Natural killer cell (primary cell): ENCODE results near the gene HHAT. TPM values are rescaled to one million over a fixed set of nuclear protein-coding genes. Genes with fewer than 3 reads are reported as not detected.

Experiments
- ATAC-seq, 3 donors: fragments of 150-1000 bp in 2 of 3; fragments of 200-7000 bp in 1 of 3; cut with Tn5 transposase; 1 replicate in 1 of 3; 2 replicates in 2 of 3; pipeline ENCODE4 v1.10.0; 2021; ENCODE audit warnings: mild to moderate bottlenecking in 2 of 3, moderate library complexity in 2 of 3
- DNase-seq, 2 donors: peaks; one replicate each; pipeline versions ENCODE4 v3.0.0 to v3.0.0-alpha.2; 2013 to 2021; ENCODE audit warnings: mixed read lengths in 1 of 2
- H3K27ac ChIP-seq: one replicate; pipeline ENCODE4 v1.5.1; 2013; ENCODE audit warnings: mild to moderate bottlenecking, low read length
- H3K27me3 ChIP-seq: one replicate; pipeline ENCODE4 v1.6.1; 2013; ENCODE audit warnings: low read length; ENCODE audit not compliant: control insufficient read depth, insufficient read depth
- H3K36me3 ChIP-seq: one replicate; pipeline ENCODE4 v1.6.1; 2013; ENCODE audit warnings: low read length; ENCODE audit not compliant: control insufficient read depth, insufficient read depth
- H3K4me1 ChIP-seq: one replicate; pipeline ENCODE4 v1.6.1; 2013; ENCODE audit warnings: low read length; ENCODE audit not compliant: control insufficient read depth, insufficient read depth
- H3K4me3 ChIP-seq: one replicate; pipeline ENCODE4 v1.5.1; 2013; ENCODE audit warnings: low read length
- H3K9me3 ChIP-seq: one replicate; pipeline ENCODE4 v1.6.1; 2013; ENCODE audit warnings: low read length; ENCODE audit not compliant: control insufficient read depth, insufficient read depth
- H3K27ac Mint-ChIP-seq, 2 donors: one replicate each; pipeline ENCODE4 v1.8.0; 2022; ENCODE audit warnings: mild to moderate bottlenecking in 2 of 2, mixed read lengths in 2 of 2, moderate library complexity in 1 of 2
- H3K27me3 Mint-ChIP-seq, 2 donors: one replicate each; pipeline ENCODE4 v1.8.0; 2022; ENCODE audit warnings: low read depth in 2 of 2, mixed read lengths in 2 of 2
- H3K36me3 Mint-ChIP-seq: one replicate; pipeline ENCODE4 v1.8.0; 2022; ENCODE audit warnings: mixed read lengths
- H3K4me1 Mint-ChIP-seq, 2 donors: one replicate each; pipeline ENCODE4 v1.8.0; 2022; ENCODE audit warnings: mixed read lengths in 2 of 2
- H3K4me3 Mint-ChIP-seq: one replicate; pipeline ENCODE4 v1.8.0; 2022; ENCODE audit warnings: mild to moderate bottlenecking, moderate library complexity, mixed read lengths
- H3K9me3 Mint-ChIP-seq, 2 donors: one replicate each; pipeline ENCODE4 v1.8.0; 2022; ENCODE audit warnings: mixed read lengths in 2 of 2
- whole genome bisulfite sequencing: methylation state at CpG from one replicate; pipeline ENCODE4 v1.1.7; 2013; ENCODE audit warnings: missing lambda C conversion rate; ENCODE audit not compliant: insufficient coverage; 5-methylcytosine and 5-hydroxymethylcytosine counted together
- intact Hi-C: fragments of 100-400 bp; cut with micrococcal nuclease; formaldehyde crosslinking; loops from one replicate; pipeline ENCODE4 v1.14.2; 2022
- total RNA-seq, 4 donors: library from RNA; stranded (reverse); fragments of 120-200 nt in 1 of 4; gene quantifications; one replicate each; pipeline versions ENCODE4 v1.2.3 to v1.2.4, GENCODE V29; 2013 to 2022
- TF ChIP-seq, protein P1 (sequence below): fragments of 200-600 bp; IDR thresholded peaks from one replicate; pipeline ENCODE4 v1.8.0; 2022; ENCODE audit warnings: antibody characterized with exemption

Gene HHAT
- total RNA-seq, 3 donors from 2014 or later (not counting 1 experiment from before 2014, with no cell fraction given) = 0.79 to 1.1 (median 0.82) TPM

DNA sequence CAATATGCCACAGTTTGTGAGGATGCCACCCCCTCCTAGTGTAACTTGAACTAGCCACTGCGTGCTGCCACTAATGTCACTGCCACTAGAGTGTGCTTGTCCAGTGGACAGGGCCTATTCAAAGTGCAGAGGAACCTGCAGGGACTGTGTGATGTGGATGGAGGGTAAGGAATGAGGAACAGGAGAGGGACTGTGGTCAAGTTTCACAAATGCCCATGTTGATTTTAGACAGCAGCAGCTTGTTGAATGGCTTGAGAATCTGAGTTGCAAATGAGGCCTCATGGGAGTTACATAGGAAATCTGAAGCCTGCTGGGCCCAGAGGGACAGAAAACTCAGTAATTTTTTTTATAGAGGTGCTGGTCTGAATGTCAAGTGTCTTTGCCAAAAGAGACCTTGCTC is 112.3 kb downstream of the HHAT start:
- H3K9me3 ChIP-seq = no peaks in the 10 kb centered on the region
- Mint-ChIP-seq H3K36me3 (no peaks in the 10 kb centered on the region), H3K9me3 (no peaks in the 10 kb centered on the region), H3K27me3 (no peaks in the 10 kb centered on the region), H3K27ac (no peak overlapping the region), H3K4me1 (no peaks in the 10 kb centered on the region), H3K4me3 (no peak overlapping the region)
- intact Hi-C loops = no loop called here
- ATAC-seq (no peak), DNase-seq (no peak)
- TF ChIP-seq, protein P1, sequence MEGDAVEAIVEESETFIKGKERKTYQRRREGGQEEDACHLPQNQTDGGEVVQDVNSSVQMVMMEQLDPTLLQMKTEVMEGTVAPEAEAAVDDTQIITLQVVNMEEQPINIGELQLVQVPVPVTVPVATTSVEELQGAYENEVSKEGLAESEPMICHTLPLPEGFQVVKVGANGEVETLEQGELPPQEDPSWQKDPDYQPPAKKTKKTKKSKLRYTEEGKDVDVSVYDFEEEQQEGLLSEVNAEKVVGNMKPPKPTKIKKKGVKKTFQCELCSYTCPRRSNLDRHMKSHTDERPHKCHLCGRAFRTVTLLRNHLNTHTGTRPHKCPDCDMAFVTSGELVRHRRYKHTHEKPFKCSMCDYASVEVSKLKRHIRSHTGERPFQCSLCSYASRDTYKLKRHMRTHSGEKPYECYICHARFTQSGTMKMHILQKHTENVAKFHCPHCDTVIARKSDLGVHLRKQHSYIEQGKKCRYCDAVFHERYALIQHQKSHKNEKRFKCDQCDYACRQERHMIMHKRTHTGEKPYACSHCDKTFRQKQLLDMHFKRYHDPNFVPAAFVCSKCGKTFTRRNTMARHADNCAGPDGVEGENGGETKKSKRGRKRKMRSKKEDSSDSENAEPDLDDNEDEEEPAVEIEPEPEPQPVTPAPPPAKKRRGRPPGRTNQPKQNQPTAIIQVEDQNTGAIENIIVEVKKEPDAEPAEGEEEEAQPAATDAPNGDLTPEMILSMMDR = no peak
- 95% methylated on average over 1 of the region's 1 CpG for WGBS
- H3K27me3 ChIP-seq = no peaks in the 10 kb centered on the region
- no peak overlapping the region for H3K27ac ChIP-seq
- no peaks in the 10 kb centered on the region for H3K36me3 ChIP-seq
- H3K4me1 ChIP-seq = no peaks in the 10 kb centered on the region
- no peak overlapping the region for H3K4me3 ChIP-seq

DNA sequence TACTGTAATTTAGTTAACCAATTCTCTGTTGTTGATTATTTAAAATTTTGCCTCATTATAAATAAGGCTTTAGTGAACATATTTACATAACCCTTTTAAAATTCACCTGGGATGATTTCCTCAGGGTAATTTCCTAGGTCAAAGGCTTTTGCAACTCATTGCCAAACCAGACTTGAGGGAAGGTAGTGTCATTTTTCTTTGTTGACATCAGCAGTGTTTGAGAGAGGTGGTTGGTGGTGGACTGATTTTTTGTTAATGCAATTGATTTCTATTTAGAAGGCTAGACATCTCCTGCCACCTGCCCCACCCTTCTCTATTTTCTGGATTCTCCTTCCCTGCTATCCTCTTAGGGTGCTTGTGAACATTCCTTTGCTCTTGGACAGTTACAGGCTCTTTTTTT is 116.8 kb downstream of the HHAT start:
- H3K9me3 ChIP-seq = no peaks in the 10 kb centered on the region
- Mint-ChIP-seq H3K9me3 (no peaks in the 10 kb centered on the region), H3K4me3 (no peak overlapping the region), H3K27me3 (peaks cover 0 to 6% of the 10 kb centered on the region in 2 donors), H3K4me1 (no peaks in the 10 kb centered on the region), H3K36me3 (no peaks in the 10 kb centered on the region), H3K27ac (no peak overlapping the region)
- no peak for ATAC-seq
- TF ChIP-seq, protein P1 = no peak
- DNase-seq = no peak
- no peaks in the 10 kb centered on the region for H3K4me1 ChIP-seq
- H3K27ac ChIP-seq = no peak overlapping the region
- no peak overlapping the region for H3K4me3 ChIP-seq
- intact Hi-C loops = no loop called here
- no peaks in the 10 kb centered on the region for H3K36me3 ChIP-seq
- H3K27me3 ChIP-seq = no peaks in the 10 kb centered on the region

DNA sequence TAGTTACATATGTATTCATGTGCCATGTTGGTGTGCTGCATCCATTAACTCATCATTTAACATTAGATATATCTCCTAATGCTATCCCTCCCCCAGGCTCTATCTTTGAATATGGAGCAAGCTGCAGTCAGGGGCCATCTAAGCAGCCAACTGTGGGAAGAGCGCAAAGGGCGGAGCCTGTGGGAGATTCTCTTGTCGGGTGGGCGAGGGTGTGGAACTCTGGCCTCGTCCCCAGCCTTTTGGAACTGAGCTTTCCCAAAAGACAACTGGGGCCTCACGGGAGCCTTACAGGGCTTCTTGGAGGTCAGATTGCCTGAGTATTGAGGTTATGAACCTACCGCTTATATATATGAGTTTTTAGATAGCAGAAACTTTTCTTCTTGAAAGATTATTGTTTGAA is 117.2 kb downstream of the HHAT start:
- no peaks in the 10 kb centered on the region for H3K9me3 ChIP-seq
- no peaks in the 10 kb centered on the region for H3K9me3 Mint-ChIP-seq

DNA sequence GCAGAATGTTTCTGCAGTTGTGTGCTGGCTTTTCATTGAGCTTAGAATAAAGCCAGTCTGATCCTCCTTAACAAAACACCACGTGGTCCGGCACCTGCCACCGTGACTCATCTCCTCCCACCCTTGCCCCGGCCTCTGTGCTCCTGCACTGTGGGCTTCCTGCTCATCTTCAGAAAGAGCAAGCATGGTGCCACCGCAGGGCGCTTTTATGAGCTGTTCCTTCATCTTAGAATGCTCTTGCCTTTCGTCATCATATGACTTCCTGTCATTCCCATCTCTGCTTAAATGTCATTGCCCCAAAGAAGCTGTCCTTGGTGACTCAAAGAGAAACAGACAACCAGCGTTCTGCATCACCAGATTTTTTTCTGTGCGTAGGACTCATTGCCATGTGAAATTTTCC is 117.8 kb downstream of the HHAT start:
- Histone ChIP-seq H3K4me1 (no peaks in the 10 kb centered on the region), H3K27ac (no peak overlapping the region), H3K4me3 (no peak overlapping the region), H3K9me3 (no peaks in the 10 kb centered on the region), H3K36me3 (no peaks in the 10 kb centered on the region), H3K27me3 (no peaks in the 10 kb centered on the region)
- peak in 1 of 2 donors; percentile 76 for DNase-seq
- Mint-ChIP-seq H3K27ac (no peak overlapping the region), H3K4me1 (no peaks in the 10 kb centered on the region), H3K9me3 (no peaks in the 10 kb centered on the region), H3K36me3 (no peaks in the 10 kb centered on the region), H3K4me3 (no peak overlapping the region), H3K27me3 (peaks cover 0 to 6% of the 10 kb centered on the region in 2 donors)
- TF ChIP-seq, protein P1 = no peak
- peak in 2 of 3 donors; percentile 32 to 43 for ATAC-seq
- intact Hi-C loops = no loop called here
- 47% methylated on average over 9 of the region's 9 CpGs for WGBS

More for the DNA sequence above, 117.2 kb downstream of the HHAT start:
- Histone ChIP-seq H3K27me3 (no peaks in the 10 kb centered on the region), H3K4me3 (no peak overlapping the region), H3K36me3 (no peaks in the 10 kb centered on the region), H3K27ac (no peak overlapping the region), H3K4me1 (no peaks in the 10 kb centered on the region)
- Mint-ChIP-seq H3K36me3 (no peaks in the 10 kb centered on the region), H3K27me3 (peaks cover 0 to 6% of the 10 kb centered on the region in 2 donors), H3K4me1 (no peaks in the 10 kb centered on the region), H3K4me3 (no peak overlapping the region), H3K27ac (no peak overlapping the region)
- TF ChIP-seq, protein P1 = no peak
- DNase-seq (no peak), ATAC-seq (no peak)
- 90% methylated on average over 6 of the region's 7 CpGs for WGBS
- intact Hi-C loops = no loop called here
